ENCODE data around the gene TIGD4. TPM values are rescaled to one million over a fixed set of nuclear protein-coding genes. Genes with fewer than 3 reads are reported as not detected.

Gene TIGD4
- 3.3 TPM for polyA plus RNA-seq (2013, experiment 1 of 4)
- polyA plus RNA-seq (2013, experiment 2 of 4): 4.3 TPM
- polyA plus RNA-seq (2013, experiment 3 of 4): 4.0 TPM
- polyA plus RNA-seq (2013, experiment 4 of 4): 4.7 TPM

DNA sequence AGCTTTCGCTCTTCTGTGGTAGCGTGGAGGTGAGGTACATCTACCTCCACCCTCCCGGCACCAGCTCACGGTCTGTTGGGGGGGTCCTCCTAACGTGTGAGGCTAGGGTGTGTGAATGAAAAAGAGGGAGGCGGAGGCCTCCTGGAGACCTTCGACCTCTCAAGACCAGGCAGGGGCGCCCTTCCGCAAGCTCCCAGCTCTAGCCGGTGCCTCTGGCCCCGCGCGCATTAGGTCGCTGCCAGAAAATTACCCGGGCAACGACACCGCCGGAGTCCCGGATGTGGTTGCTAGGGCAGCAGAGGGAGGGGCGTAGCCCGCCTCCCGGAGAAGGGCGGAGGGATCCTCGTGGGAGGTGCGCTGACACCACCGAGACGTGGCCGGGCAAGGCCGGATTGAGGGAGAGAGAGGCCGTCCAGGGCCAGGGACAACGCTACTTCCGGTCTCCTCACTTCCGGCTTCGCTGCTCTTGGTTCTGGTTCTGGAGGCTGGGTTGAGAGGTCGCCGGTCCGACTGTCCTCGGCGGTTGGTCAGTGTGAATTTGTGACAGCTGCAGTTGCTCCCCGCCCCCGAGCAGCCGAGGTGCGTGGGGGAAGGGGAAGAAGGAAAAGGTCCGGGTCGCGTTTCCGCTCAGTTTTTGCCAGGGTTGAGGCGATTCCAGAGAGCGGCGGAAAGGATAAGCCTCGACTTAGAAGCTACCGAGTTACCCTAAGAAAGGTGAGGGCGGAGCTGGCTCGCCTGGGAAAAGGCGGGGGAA lies at the start of gene TIGD4, which contains the start of gene ARFIP1:
Gene TIGD4, minus strand, starts transcription at position 218 of the 754 bp plus-strand sequence. CDS start 8,726 bp downstream, outside the sequence.
Gene ARFIP1, plus strand, starts transcription at position 442 of the 754 bp plus-strand sequence. CDS start 49,680 bp downstream, outside the sequence.
- Histone ChIP-seq H3K36me3 (ENCODE audit: control insufficient read depth, insufficient read depth, low read length) (no peaks in the 10 kb centered on the region), H3K27ac (ENCODE audit: insufficient read depth, low read depth, low read length, poor library complexity, severe bottlenecking) (peak within 1 kb of the TSS; percentile 95), H3K4me1 (ENCODE audit: control insufficient read depth, insufficient read depth, low read length) (peaks cover 9% of the 10 kb centered on the region), H3K27me3 (ENCODE audit: control insufficient read depth, insufficient read depth, low read length, poor library complexity, severe bottlenecking) (no peaks in the 10 kb centered on the region), H3K4me3 (ENCODE audit: insufficient read depth, low read depth, low read length) (peak within 1 kb of the TSS; percentile 87), H3K9me3 (ENCODE audit: control insufficient read depth, low read length) (no peaks in the 10 kb centered on the region)
- 0 to 1% methylated on average over 55 of the region's 55 CpGs for WGBS, 2 experiments

DNA sequence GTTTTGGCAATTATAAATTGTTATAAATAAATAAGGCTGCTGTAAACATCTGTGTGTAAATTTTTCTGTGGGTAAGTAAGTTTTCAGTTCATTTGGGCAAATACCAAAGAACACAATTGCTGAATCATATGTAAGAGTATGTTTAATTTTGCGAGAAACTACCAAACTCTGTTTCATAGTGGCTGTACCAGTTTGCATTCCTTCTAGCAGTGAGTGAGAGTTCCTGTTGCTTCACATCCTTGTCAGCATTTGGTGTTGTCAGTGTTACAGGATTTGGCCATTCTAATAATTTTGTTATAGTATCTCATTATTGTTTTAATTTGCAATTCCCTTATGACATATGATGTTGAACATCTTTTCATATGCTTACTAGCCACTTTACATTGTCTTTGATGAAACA lies 48.6 kb upstream of the TIGD4 start:
- Histone ChIP-seq H3K4me1 (ENCODE audit: control insufficient read depth, insufficient read depth, low read length) (no peaks in the 10 kb centered on the region), H3K27me3 (ENCODE audit: control insufficient read depth, insufficient read depth, low read length, poor library complexity, severe bottlenecking) (no peaks in the 10 kb centered on the region), H3K27ac (ENCODE audit: insufficient read depth, low read depth, low read length, poor library complexity, severe bottlenecking) (no peak overlapping the region), H3K4me3 (ENCODE audit: insufficient read depth, low read depth, low read length) (no peak overlapping the region), H3K9me3 (ENCODE audit: control insufficient read depth, low read length) (no peaks in the 10 kb centered on the region), H3K36me3 (ENCODE audit: control insufficient read depth, insufficient read depth, low read length) (peaks cover 3% of the 10 kb centered on the region)
- WGBS, 2 experiments: 100% methylated on average over 1 of the region's 1 CpG

DNA sequence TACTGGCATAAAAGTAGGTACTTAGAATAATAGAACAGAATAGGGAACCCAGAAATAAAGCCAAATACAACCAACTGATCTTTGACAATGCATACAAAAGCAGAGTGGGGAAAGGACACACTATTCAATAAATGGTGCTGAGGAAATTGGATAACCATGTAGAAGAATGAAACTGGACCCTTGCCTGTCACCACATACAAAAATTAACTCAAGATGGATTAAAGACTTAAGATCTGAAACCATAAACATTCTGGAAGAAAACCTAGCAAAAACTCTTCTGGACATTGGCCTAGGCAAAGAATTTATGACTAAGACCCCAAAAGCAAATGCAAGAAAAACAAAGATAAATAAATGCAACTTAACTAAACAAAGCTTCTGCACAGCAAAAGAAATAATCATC lies 45.8 kb upstream of the TIGD4 start:
- H3K27ac ChIP-seq (ENCODE audit: insufficient read depth, low read depth, low read length, poor library complexity, severe bottlenecking): no peak overlapping the region
- no peaks in the 10 kb centered on the region for H3K9me3 ChIP-seq (ENCODE audit: control insufficient read depth, low read length)
- no peak overlapping the region for H3K4me3 ChIP-seq (ENCODE audit: insufficient read depth, low read depth, low read length)
- peaks cover 3% of the 10 kb centered on the region for H3K36me3 ChIP-seq (ENCODE audit: control insufficient read depth, insufficient read depth, low read length)
- no peaks in the 10 kb centered on the region for H3K4me1 ChIP-seq (ENCODE audit: control insufficient read depth, insufficient read depth, low read length)
- no peaks in the 10 kb centered on the region for H3K27me3 ChIP-seq (ENCODE audit: control insufficient read depth, insufficient read depth, low read length, poor library complexity, severe bottlenecking)

DNA sequence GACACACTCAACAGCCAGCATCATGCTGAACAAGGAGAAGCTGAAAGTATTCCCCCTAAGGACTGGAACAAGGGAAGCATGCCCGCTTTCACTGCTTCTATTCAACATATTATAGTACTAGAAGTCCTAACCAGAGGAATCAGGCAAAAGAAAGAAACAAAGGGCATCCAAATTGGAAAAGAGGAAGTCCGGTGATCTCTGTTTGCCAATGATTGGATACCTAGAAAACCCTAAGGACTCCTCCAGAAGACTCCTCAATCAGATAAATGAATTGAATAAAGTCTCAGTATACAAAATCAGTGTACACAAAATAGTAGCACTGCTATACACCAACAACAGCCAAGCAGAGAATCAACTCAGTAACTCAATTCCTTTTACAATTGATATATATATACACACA lies 45.0 kb upstream of the TIGD4 start:
- H3K27me3 ChIP-seq (ENCODE audit: control insufficient read depth, insufficient read depth, low read length, poor library complexity, severe bottlenecking): no peaks in the 10 kb centered on the region

DNA sequence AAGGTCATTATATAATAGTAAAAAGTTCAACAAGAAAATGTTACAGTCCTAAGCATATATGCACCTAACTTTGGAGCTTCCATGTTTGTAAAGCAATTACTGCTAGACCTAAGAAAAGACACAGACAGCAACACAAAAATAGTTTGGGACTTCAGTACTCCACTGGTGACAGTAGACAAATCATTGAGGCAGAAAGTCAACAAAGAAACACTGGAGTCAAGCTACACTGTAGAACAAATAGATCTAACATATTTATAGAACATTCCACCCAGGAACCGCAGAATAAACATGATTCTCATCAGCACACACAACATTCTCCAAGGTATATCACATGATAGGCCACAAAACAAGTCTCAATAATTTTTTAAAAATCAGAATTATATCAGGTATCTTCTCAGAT lies 42.8 kb upstream of the TIGD4 start:
- no peak overlapping the region for H3K4me3 ChIP-seq (ENCODE audit: insufficient read depth, low read depth, low read length)
- H3K27me3 ChIP-seq (ENCODE audit: control insufficient read depth, insufficient read depth, low read length, poor library complexity, severe bottlenecking): no peaks in the 10 kb centered on the region
- no peak overlapping the region for H3K27ac ChIP-seq (ENCODE audit: insufficient read depth, low read depth, low read length, poor library complexity, severe bottlenecking)
- 93 to 97% methylated on average over 1 of the region's 1 CpG for WGBS, 2 experiments
- H3K9me3 ChIP-seq (ENCODE audit: control insufficient read depth, low read length): no peaks in the 10 kb centered on the region
- H3K36me3 ChIP-seq (ENCODE audit: control insufficient read depth, insufficient read depth, low read length): no peaks in the 10 kb centered on the region
- H3K4me1 ChIP-seq (ENCODE audit: control insufficient read depth, insufficient read depth, low read length): no peaks in the 10 kb centered on the region

More for the DNA sequence above, 45.0 kb upstream of the TIGD4 start:
- Histone ChIP-seq H3K4me1 (ENCODE audit: control insufficient read depth, insufficient read depth, low read length) (no peaks in the 10 kb centered on the region), H3K9me3 (ENCODE audit: control insufficient read depth, low read length) (no peaks in the 10 kb centered on the region), H3K4me3 (ENCODE audit: insufficient read depth, low read depth, low read length) (no peak overlapping the region), H3K27ac (ENCODE audit: insufficient read depth, low read depth, low read length, poor library complexity, severe bottlenecking) (no peak overlapping the region), H3K36me3 (ENCODE audit: control insufficient read depth, insufficient read depth, low read length) (peaks cover 3% of the 10 kb centered on the region)
- 88 to 90% methylated on average over 2 of the region's 2 CpGs for WGBS, 2 experiments

DNA sequence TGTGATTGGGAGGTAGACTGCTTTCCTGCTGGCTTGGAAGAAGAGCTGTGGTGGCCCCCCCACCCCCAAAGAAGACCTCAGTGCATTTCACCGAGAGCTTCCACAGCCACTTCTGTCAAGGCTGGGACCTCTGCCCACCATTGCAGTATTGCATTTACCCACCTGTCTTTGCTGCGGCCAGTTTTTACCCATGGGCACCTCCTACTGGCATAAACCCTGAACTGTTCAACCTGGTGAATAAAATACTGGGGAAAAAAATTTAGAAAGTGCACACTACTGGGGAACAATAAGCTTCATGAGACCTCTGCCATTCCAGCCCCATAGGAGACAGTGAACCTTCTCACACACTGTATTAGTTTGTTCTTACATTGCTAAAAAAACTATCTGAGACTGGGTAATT lies 40.5 kb upstream of the TIGD4 start:
- Histone ChIP-seq H3K9me3 (ENCODE audit: control insufficient read depth, low read length) (no peaks in the 10 kb centered on the region), H3K4me3 (ENCODE audit: insufficient read depth, low read depth, low read length) (no peak overlapping the region), H3K27me3 (ENCODE audit: control insufficient read depth, insufficient read depth, low read length, poor library complexity, severe bottlenecking) (no peaks in the 10 kb centered on the region), H3K27ac (ENCODE audit: insufficient read depth, low read depth, low read length, poor library complexity, severe bottlenecking) (no peak overlapping the region), H3K4me1 (ENCODE audit: control insufficient read depth, insufficient read depth, low read length) (no peaks in the 10 kb centered on the region), H3K36me3 (ENCODE audit: control insufficient read depth, insufficient read depth, low read length) (no peaks in the 10 kb centered on the region)
- WGBS, 2 experiments: 99 to 100% methylated on average over 2 of the region's 2 CpGs

DNA sequence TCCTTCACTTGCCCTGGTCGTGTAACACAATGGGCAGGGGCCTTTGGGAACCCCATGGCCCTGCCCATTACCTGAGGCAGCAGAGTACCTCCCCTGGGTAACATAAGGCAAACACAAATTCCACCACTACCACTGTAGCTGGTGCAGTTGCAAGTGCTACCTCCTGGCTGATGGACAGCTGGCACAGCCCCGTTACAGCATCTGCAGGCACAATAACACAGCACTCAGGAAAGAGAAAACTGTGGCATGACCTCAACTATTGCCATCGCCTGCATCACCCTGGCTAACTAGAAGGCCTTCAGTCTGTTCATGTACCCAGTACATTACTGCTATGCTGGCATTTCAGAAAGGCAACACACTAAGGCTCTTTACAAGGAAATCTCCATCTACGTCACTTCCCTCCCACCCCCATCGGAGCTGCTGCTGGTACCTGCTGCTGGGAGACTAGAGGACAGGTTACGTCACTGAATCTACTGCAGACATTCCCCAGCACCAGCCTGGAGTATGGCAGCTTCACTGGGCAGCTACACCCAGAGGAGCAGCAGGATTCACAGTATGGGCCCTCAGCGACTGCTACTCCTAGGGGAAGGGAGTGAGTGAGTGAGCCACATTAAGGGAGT lies 39.6 kb upstream of the TIGD4 start:
- no peaks in the 10 kb centered on the region for H3K4me1 ChIP-seq (ENCODE audit: control insufficient read depth, insufficient read depth, low read length)
- no peak overlapping the region for H3K27ac ChIP-seq (ENCODE audit: insufficient read depth, low read depth, low read length, poor library complexity, severe bottlenecking)
- H3K36me3 ChIP-seq (ENCODE audit: control insufficient read depth, insufficient read depth, low read length): no peaks in the 10 kb centered on the region
- no peaks in the 10 kb centered on the region for H3K27me3 ChIP-seq (ENCODE audit: control insufficient read depth, insufficient read depth, low read length, poor library complexity, severe bottlenecking)
- WGBS, 2 experiments: 90 to 91% methylated on average over 7 of the region's 7 CpGs
- no peak overlapping the region for H3K4me3 ChIP-seq (ENCODE audit: insufficient read depth, low read depth, low read length)
- no peaks in the 10 kb centered on the region for H3K9me3 ChIP-seq (ENCODE audit: control insufficient read depth, low read length)

DNA sequence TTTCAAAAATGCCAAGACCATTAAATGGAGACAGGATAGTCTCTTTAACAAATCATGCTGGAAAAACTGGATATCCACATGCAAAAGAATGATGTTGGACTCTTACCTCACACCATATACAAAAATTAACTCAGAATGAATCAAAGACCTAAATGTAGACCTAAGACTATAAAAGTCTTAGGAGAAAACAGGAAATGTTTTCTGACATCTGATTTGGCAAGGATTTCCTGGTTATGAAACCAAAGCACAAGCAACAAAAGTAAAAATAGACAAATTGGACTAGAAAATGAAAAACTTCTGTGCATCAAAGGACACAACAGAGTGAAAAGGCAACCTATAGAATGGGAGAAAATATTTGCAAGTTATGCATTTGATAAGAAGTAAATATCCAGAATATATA lies 37.8 kb upstream of the TIGD4 start:
- no peaks in the 10 kb centered on the region for H3K9me3 ChIP-seq (ENCODE audit: control insufficient read depth, low read length)
- H3K36me3 ChIP-seq (ENCODE audit: control insufficient read depth, insufficient read depth, low read length): no peaks in the 10 kb centered on the region
- no peaks in the 10 kb centered on the region for H3K27me3 ChIP-seq (ENCODE audit: control insufficient read depth, insufficient read depth, low read length, poor library complexity, severe bottlenecking)
- no peaks in the 10 kb centered on the region for H3K4me1 ChIP-seq (ENCODE audit: control insufficient read depth, insufficient read depth, low read length)
- no peak overlapping the region for H3K27ac ChIP-seq (ENCODE audit: insufficient read depth, low read depth, low read length, poor library complexity, severe bottlenecking)
- H3K4me3 ChIP-seq (ENCODE audit: insufficient read depth, low read depth, low read length): no peak overlapping the region

DNA sequence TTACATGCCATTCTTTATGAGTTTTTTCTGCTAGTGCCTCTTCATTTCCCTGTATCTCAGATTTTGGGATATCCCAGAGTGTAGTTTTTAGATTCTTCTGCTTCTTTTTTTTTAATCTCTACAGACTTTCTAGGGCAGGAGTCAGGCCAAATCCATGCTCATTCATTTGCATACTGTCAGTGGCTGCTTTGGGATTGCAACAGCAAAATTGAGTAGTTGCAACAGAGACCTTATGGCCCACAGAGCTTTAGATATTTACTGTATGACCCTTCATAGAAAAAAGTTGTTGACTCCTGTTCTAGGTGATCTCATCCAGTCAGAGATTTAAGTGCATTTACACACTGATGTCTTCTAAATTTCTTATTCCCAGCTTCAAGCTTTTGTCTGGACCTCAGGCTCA lies 35.5 kb upstream of the TIGD4 start:
- Histone ChIP-seq H3K9me3 (ENCODE audit: control insufficient read depth, low read length) (no peaks in the 10 kb centered on the region), H3K4me1 (ENCODE audit: control insufficient read depth, insufficient read depth, low read length) (no peaks in the 10 kb centered on the region), H3K27me3 (ENCODE audit: control insufficient read depth, insufficient read depth, low read length, poor library complexity, severe bottlenecking) (no peaks in the 10 kb centered on the region), H3K36me3 (ENCODE audit: control insufficient read depth, insufficient read depth, low read length) (no peaks in the 10 kb centered on the region), H3K27ac (ENCODE audit: insufficient read depth, low read depth, low read length, poor library complexity, severe bottlenecking) (no peak overlapping the region), H3K4me3 (ENCODE audit: insufficient read depth, low read depth, low read length) (no peak overlapping the region)

DNA sequence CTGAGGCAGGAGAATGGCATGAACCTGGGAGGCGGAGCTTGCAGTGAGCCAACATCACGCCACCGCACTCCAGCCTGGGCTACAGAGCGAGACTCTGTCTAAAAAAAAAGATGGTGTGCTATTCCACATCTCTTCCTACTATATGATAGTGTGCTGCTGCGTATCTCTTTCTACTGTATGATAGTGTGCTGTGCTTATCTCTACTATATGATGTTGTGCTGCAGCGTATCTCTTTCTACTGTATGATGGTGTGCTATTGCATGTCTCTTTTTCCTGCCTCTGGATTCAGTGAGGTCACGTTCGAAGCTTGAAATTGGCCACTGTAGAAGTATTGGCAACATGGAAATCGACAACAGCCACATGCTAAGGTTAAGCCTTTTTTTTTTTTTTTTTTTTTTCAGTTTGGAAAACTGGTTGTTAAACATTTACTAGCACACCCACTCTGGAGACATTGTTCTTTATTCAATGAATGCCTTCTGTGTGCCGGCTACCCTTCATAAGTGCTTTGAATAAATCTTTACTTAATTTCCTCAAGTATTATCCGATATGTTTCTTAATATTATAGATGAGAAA lies 31.3 kb upstream of the TIGD4 start:
- H3K27ac ChIP-seq (ENCODE audit: insufficient read depth, low read depth, low read length, poor library complexity, severe bottlenecking): no peak overlapping the region
- H3K36me3 ChIP-seq (ENCODE audit: control insufficient read depth, insufficient read depth, low read length): no peaks in the 10 kb centered on the region
- no peaks in the 10 kb centered on the region for H3K9me3 ChIP-seq (ENCODE audit: control insufficient read depth, low read length)
- no peaks in the 10 kb centered on the region for H3K4me1 ChIP-seq (ENCODE audit: control insufficient read depth, insufficient read depth, low read length)
- 85 to 94% methylated on average over 8 to 10 of the region's 11 CpGs for WGBS, 2 experiments
- H3K27me3 ChIP-seq (ENCODE audit: control insufficient read depth, insufficient read depth, low read length, poor library complexity, severe bottlenecking): no peaks in the 10 kb centered on the region
- no peak overlapping the region for H3K4me3 ChIP-seq (ENCODE audit: insufficient read depth, low read depth, low read length)

All from ectodermal cell (in vitro differentiated cells).